ENCODE data around the gene TNN.

Gene TNN

DNA sequence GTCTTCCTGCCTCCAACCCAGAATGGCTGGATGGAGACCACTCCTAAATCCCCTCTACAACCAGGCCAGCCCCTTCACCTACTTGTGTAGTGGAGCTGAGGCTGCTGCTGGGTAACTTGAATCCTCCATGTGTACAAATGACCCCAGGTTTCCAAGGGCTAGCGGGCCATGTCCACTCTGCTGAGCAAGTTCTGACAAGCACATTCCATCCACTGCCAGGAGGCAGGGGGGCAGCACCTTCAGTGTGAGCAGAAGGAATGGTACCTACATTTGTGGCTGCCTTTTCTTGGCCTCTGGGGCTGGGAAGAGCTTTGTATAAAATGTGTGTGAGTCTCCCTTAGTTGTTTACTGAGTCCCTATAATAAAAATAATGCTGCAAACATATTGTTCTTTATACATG, 110.4 kb downstream of the TNN start:
- DNase-seq (ENCODE audit: low read depth): no peak

DNA sequence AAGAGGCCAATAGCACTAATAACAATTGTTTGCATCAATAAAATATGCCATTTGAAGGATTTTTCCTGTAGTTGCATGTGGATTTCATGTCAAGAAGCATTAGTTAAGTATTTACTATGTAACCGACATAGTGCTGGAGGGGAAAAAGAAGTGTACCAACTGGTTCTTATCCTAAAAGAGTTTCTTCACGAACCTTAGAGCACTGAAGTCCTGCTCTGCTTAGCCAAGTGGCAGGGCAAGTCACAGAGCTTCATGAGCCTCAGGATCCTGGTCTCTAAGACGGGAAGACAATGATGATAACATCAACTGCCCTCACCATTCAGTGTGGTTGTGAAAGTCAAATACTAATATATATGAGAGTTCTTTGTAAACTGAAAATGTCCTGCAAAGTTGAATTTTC, 110.8 kb downstream of the TNN start:
- no peak for DNase-seq (ENCODE audit: low read depth)

DNA sequence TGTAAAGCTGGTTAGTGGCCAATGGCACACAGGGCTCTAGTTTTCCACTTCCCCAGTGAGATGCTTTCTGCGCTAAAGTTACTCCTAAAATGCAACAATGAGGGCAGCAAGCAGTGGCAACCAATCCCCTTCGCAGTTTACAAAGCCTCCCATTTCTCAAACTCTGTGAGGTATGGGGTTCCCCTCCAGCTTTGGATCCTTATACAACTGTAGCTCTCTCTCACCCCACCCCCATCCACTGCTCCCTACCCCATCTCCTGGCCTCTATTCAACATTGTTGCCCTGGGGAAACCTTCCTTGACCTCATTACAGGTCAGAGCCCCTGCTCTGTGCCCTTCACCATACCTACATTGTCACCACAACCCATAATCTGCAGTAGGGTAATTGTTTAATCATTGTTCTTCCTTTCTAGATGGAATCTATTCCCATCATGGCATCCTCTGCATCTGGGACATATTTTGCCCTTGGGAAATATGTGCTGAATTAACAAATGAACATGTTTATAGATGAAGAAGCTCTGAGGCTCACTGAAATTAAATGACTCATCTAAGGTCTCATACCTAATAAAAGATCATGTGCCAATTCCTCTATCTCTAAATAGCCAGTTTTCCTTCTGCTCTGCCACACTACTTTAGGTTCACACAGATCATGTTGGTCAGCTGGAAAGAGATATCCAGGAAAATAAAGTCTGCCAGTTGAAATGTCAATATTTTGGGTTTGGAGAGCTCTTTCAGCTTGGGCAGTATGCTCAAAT, 112.4 kb downstream of the TNN start:
- no peak for DNase-seq (ENCODE audit: low read depth)

DNA sequence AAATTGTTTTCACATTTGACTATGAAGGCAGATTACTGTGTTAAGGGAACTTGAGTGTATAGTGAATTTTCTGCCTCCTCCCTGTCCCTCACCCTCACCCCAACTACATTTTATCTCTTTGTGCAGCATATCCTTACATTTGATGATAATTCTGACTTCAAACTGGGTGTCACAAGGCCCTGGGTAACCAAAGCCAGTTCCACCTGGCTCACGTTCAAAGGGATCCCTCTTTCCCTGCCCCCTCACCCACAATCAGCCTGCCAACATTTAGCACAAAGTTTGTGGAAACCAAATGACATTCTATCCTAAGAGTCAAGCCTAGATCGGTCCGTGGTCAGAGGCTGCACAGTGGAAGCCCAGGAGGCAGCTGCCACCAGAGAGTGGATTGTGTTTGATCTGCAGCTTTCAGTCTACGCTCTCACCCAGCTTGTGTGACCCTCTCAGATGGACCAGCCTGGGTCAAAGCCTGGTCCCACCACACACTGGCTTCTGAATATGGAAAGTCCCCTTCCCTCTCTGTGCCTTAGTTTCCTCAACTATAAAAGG, 114.6 kb downstream of the TNN start:
- DNase-seq (ENCODE audit: low read depth): no peak

DNA sequence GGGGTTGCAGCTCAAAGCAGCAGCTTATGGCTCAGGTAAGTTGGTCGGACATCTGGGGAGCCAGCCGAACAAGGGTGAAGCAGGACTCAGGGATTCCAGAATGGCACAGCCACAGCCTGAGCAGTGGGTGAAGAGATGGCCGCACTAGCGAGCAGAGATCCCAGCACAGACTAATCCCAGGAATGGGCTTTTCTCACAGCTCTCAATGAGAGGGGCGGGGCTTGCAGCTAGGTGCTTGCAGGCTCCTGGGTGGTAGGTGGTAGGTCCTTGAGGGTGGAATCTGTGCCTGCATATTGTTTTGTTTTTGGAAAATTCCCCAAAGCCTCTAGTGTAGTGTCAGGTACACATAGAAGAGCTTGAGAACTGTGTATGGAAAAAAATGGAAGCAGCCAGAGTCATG, 116.0 kb downstream of the TNN start:
- DNase-seq (ENCODE audit: low read depth): no peak

DNA sequence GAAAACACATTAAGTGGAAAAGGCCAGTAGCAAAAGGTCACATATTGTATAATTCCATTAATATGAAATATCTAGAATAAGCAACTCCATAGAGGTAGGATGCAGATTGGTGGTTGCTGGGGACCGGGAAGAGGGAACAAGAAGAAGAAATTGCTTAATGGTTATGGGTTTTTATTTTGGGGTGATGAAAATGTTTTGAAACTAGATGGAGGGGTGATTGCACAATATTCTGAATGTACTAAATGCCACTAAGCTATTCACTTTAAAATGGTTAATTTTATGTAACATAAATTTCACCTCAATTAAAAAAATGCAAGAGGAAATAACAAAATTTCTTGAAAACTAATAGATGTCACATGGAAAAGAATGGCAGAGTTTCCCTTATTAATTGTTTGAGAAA, 118.3 kb downstream of the TNN start:
- DNase-seq (ENCODE audit: low read depth): no peak

DNA sequence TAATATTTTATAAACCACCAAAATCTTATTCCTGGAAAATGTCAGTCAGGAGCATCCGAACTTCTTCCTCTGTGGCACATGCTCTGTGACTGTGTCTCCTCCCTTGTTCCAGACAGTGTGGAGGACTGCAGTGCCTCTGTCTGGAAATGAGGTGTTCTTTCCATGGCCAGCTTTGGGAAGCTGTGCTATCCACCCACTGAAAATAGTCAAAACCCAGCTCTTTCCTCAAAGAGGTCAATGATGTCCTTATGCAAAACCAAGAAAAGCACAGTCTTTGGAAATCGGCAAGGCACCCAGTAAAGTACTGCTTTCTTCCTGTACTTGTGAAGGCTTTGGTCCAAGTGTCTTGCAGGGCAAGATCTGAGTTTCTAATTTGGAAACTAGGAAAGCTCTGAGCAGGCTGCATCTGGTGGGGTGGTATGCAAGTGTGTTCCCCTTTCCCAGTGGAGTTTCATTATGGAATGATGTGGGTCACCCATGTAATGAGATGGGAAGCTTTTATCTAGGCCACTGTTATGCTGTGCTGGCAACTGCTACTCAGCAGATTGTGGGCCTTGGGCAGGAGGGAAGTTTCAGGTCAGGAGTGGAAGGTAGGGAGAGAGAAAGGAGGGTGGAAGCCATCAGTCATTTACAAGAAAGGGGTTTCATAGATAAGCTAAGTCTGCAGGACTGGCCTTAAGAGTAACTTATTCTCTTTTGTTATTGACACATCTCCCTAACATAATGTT, 119.0 kb downstream of the TNN start:
- DNase-seq (ENCODE audit: low read depth): no peak

DNA sequence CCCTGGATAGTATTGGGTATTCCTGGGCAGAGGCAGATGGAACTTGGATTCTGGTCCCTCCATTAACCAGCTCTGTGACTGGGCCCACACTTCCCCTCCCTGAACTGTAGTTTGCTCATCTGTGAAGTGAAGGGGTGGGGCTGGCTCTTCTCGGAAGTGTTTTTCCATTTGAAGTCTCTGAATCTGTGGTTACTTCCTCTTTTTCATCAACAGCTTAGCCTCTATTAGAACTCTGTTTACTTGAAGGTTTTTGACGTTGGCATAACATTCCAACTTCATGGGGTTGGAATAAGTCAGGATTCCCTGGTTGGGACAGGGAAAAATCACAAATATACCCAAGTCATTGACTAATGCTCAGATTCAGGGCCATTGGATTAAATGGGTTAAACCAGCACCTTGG, 121.3 kb downstream of the TNN start:
- no peak for DNase-seq (ENCODE audit: low read depth)

DNA sequence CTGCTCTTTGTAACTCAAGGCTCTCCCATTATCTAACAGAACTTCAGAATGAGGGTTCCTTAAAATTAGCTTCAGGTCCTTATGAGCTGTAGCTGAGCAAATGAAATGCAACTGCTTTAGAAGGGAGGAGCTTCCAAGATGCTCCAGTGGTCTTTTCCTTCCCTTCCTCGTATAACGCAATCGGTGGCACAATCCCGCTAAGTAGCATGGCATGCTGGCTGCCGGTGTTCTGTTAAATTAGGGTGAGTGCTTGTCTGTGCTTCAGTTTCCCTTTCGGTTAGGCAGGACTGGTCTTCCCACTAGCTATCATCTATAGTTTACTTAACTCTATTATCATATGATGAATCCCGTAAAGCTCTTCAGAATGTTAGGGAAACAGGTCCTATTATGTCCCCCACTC, 124.0 kb downstream of the TNN start:
- DNase-seq (ENCODE audit: low read depth): no peak

DNA sequence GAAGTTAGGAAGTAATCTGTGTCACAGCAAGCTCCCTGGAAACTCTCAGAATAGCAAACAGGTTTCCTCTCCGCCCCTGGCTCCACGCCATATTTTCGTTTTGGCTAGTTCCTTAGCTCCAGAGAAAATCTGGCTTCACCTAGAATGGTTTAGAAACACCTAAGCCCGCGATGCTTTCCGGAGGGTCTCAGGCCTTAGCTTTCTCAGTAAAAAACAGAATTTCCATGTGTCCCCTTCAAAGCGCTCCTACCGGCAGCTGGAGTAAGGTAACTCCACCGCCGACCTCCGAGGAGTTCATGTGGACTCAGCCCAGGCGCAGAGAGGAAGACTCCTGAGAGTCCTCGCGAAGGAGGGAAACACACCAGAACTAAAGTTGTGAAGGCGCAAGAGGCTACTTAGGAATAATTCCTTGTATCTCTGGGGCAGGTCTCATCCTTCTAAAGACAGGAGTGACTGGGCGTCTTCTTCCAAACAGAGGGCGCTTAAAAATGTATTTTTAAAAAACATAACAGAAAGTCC, 124.5 kb downstream of the TNN start:
- DNase-seq (ENCODE audit: low read depth): no peak

DNA sequence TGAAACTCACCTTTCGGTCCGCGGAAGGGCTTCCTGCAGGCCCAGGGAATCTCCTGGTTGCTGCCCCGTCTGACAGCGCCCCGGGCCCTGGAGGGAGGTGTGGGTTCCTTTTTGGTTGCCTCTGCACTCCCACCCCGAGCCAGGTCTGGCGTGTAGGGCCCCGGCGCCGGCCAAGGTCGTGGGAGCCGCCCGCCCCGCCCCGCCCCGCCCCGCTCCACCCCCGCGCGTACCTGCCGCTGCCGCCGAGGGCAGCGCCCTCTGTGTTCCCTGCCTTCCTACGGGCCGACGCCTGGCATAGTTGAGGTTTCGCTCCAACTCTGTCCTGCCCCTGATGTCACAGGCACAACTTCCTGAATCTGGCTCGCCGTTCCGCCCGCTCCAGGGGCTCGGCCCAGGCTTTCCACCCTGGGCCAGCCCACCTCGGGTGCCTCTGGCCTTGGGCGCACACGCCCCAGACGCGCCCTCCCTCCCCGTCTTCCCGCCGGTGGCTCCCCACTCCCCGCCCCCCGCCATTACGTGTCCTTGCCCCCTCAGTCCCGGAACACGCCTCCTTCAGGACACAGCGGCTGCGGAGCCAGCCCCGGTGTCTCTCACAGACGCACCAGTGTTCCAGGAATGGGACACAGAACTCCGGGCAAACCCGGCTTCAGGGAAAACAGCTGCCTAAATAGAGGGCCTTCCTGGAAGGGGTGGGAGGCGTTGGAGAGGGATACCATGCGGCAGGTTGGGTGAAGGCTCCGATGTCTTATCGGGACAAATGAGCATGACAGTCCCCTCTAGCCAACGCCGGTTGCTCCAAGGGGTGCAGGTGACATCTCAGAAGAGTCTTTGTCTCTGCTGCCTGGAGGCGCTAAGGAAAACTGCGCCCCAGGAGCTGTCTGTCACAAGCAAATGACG, 125.2 kb downstream of the TNN start, which contains the start of gene KIAA0040:
Gene KIAA0040 (minus strand): TSS at position 147 of the 897 bp plus-strand sequence. CDS start 31,763 bp downstream, outside the sequence.
- no peak for DNase-seq (ENCODE audit: low read depth)

DNA sequence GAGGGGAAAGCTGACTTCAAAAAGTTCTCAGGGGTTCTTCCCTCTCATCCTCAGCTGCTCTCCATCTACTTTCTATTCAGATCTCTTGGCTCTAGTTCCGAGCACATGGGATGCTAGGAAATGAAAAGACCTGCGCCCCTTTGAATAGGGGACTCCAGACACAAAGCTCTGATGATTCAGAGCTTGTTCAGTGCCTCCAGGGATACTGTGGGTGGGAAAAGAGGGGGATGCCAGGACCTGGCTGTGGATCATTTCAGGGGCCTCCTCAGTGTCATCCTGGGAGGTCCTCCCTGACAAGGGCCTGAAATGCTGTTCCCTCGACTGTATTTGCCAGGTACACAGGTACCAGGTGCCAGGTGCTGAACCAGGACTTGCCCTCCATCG, 125.9 kb downstream of the TNN start:
- no peak for DNase-seq (ENCODE audit: low read depth)

DNA sequence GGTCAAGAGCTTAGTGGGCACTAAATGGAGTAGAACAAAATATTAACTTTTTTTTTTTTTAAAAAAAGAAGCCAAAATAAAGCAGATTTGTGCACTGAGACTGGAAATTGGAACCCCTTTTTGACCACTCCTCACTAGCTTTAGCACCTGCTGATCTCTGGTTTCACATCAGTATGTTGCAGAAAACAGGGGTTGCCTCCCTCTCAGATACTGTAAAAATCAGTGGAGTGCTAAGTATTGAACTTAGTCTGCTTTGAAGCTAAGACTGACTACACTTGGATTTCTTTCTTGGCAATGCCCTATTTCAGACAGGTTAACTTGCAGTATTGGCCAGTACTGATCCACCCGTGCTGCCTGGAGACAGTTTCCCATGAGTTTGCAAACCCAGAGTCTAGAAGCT, 127.6 kb downstream of the TNN start:
- DNase-seq (ENCODE audit: low read depth): no peak

DNA sequence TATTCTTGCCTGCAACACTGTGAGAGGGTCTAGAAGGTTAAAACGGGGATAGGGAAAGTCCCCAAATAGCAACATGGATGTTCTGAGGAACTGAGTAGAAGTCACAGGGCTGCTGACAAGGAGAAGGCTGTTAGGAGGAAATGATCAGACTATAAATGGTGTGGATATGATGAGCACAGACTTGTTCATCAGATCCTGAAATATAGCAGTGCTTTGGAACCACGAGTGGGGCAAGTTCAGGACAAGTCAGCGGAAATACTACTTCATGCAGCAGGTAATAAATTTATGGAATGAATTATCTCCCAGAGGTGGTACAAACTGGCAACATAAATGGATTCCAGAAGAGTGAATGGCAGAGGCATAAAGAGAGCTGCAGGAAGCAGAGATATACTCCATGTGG, 128.2 kb downstream of the TNN start:
- no peak for DNase-seq (ENCODE audit: low read depth)

DNA sequence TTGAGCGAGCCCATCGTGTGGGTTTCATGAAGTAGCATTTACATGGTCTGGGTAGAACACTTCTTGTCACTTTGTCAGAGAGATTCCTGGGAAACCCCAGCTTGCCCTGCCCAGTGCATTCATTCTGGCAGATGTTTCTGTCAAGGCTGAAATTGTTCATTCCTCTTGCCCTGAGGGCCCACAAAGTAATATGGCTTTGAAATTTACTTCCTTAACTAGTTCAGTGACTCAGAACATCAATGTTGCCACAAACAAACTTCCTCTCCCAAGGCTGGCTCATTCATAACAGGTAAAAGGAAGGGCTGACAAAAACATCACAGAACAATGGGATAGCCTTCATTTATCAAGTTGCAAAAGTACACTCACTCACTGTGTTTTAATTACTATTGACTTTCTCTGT, 129.9 kb downstream of the TNN start:
- DNase-seq (ENCODE audit: low read depth): no peak

All from non-pigmented ciliary epithelial cell (primary cell).